Stomach smooth muscle (tissue), 2 donors: ENCODE measurements around the gene PSRC1.
"Not testable (repeated sequence)": the region's sequence is repeated elsewhere in the genome, so short reads cannot be mapped to it uniquely, and the experiment has no call there.

Source experiments
- H3K27ac ChIP-seq: one replicate; pipeline ENCODE4 v1.7.0; 2013; ENCODE audit warnings: mild to moderate bottlenecking, low read length, inconsistent platforms
- H3K27me3 ChIP-seq, 2 donors: one replicate each; pipeline ENCODE4 v1.7.0; 2013; ENCODE audit warnings: low read length in 2 of 2; ENCODE audit not compliant: insufficient read depth in 2 of 2, control insufficient read depth in 1 of 2
- H3K36me3 ChIP-seq, 2 donors: one replicate each; pipeline ENCODE4 v1.7.0; 2013; ENCODE audit warnings: low read length in 2 of 2; ENCODE audit not compliant: control insufficient read depth in 2 of 2, insufficient read depth in 2 of 2
- H3K4me1 ChIP-seq: one replicate; pipeline ENCODE4 v1.7.0; 2013; ENCODE audit warnings: low read length; ENCODE audit not compliant: control insufficient read depth, insufficient read depth
- H3K4me3 ChIP-seq, 2 donors: one replicate each; pipeline ENCODE4 v1.7.0; 2013; ENCODE audit warnings: low read length in 2 of 2
- H3K9ac ChIP-seq, 2 donors: one replicate each; pipeline ENCODE4 v1.7.0; 2013; ENCODE audit warnings: low read length in 2 of 2, mild to moderate bottlenecking in 1 of 2
- H3K9me3 ChIP-seq, 2 donors: one replicate each; pipeline ENCODE4 v1.7.0; 2013; ENCODE audit warnings: low read length in 2 of 2; ENCODE audit not compliant: control insufficient read depth in 2 of 2
- donor health status: healthy.
- donor health status: Pancreatic carcinoma.

The PSRC1 gene

GRCh38 chr1:109309347-109309746, 26.4 kb upstream of the PSRC1 start:
- H3K4me1 ChIP-seq, result peaks cover 24% of the 10 kb centered on the region
- no peaks in the 10 kb centered on the region for H3K27me3 ChIP-seq
- H3K27ac ChIP-seq, result no peak overlapping the region
- H3K9me3 ChIP-seq, result no peaks in the 10 kb centered on the region
- no peak overlapping the region for H3K4me3 ChIP-seq
- H3K36me3 ChIP-seq, result peaks cover 13 to 21% of the 10 kb centered on the region in 2 donors
- no peak overlapping the region for H3K9ac ChIP-seq

GRCh38 chr1:109307274-109308021, 24.5 kb upstream of the PSRC1 start:
- no peak overlapping the region for H3K4me3 ChIP-seq
- H3K9ac ChIP-seq, result no peak overlapping the region
- H3K4me1 ChIP-seq, result peaks cover 26% of the 10 kb centered on the region
- no peaks in the 10 kb centered on the region for H3K9me3 ChIP-seq
- H3K27me3 ChIP-seq, result no peaks in the 10 kb centered on the region
- H3K27ac ChIP-seq, result no peak overlapping the region
- H3K36me3 ChIP-seq, result peaks cover 0 to 5% of the 10 kb centered on the region in 2 donors

GRCh38 chr1:109306832-109307273, 23.9 kb upstream of the PSRC1 start, which contains the start of gene MYBPHL:
Gene MYBPHL, minus strand, starts transcription at chr1:109307011. Its CDS starts 20 bp downstream, at chr1:109306991.
- Histone ChIP-seq H3K4me3 (no peak within 1 kb of the TSS), H3K36me3 (peaks cover 0 to 5% of the 10 kb centered on the region in 2 donors), H3K9ac (no peak within 1 kb of the TSS), H3K4me1 (peaks cover 26% of the 10 kb centered on the region), H3K27me3 (no peaks in the 10 kb centered on the region), H3K9me3 (no peaks in the 10 kb centered on the region), H3K27ac (no peak within 1 kb of the TSS)

GRCh38 chr1:109305991-109306390, 23.0 kb upstream of the PSRC1 start:
- not testable (repeated sequence) for H3K36me3 ChIP-seq, H3K9ac ChIP-seq, H3K27me3 ChIP-seq, H3K4me3 ChIP-seq, H3K27ac ChIP-seq, H3K9me3 ChIP-seq
- H3K4me1 ChIP-seq, result peaks cover 26% of the 10 kb centered on the region

- H3K4me1 ChIP-seq, result peaks cover 33% of the 10 kb centered on the region
- H3K9me3 ChIP-seq, result no peaks in the 10 kb centered on the region
- H3K36me3 ChIP-seq, result no peaks in the 10 kb centered on the region
- H3K4me3 ChIP-seq, result no peak overlapping the region
- no peaks in the 10 kb centered on the region for H3K27me3 ChIP-seq
- no peak overlapping the region for H3K9ac ChIP-seq
- H3K27ac ChIP-seq, result no peak overlapping the region
These were observed 21.4 kb upstream of the PSRC1 start for GRCh38 chr1:109304226-109304920.

- Histone ChIP-seq H3K27me3 (peaks cover 0 to 2% of the 10 kb centered on the region in 2 donors), H3K4me1 (peaks cover 37% of the 10 kb centered on the region), H3K36me3 (no peaks in the 10 kb centered on the region), H3K27ac (no peak overlapping the region), H3K9me3 (no peaks in the 10 kb centered on the region), H3K4me3 (no peak overlapping the region), H3K9ac (no peak overlapping the region)
These were observed 18.9 kb upstream of the PSRC1 start for GRCh38 chr1:109301874-109302273.

- H3K27me3 ChIP-seq, result peaks cover 0 to 2% of the 10 kb centered on the region in 2 donors
- H3K4me3 ChIP-seq, result no peak overlapping the region
- H3K27ac ChIP-seq, result no peak overlapping the region
- peaks cover 30% of the 10 kb centered on the region for H3K4me1 ChIP-seq
- H3K36me3 ChIP-seq, result no peaks in the 10 kb centered on the region
- no peak overlapping the region for H3K9ac ChIP-seq
- no peaks in the 10 kb centered on the region for H3K9me3 ChIP-seq
These were observed 17.8 kb upstream of the PSRC1 start for GRCh38 chr1:109300650-109301151.

GRCh38 chr1:109299558-109300343, 16.8 kb upstream of the PSRC1 start:
- H3K4me3 ChIP-seq, result no peak overlapping the region
- no peak overlapping the region for H3K9ac ChIP-seq
- peaks cover 25% of the 10 kb centered on the region for H3K4me1 ChIP-seq
- no peaks in the 10 kb centered on the region for H3K36me3 ChIP-seq
- H3K27me3 ChIP-seq, result peaks cover 0 to 2% of the 10 kb centered on the region in 2 donors
- H3K9me3 ChIP-seq, result no peaks in the 10 kb centered on the region
- peak overlapping the region; percentile 31 for H3K27ac ChIP-seq

GRCh38 chr1:109298666-109299557, 16.0 kb upstream of the PSRC1 start:
- H3K4me3 ChIP-seq, result peak overlapping the region in 1 of 2 donors; percentile 40
- peaks cover 22% of the 10 kb centered on the region for H3K4me1 ChIP-seq
- no peaks in the 10 kb centered on the region for H3K36me3 ChIP-seq
- H3K27me3 ChIP-seq, result peaks cover 0 to 2% of the 10 kb centered on the region in 2 donors
- H3K27ac ChIP-seq, result peak overlapping the region; percentile 31
- peak overlapping the region in 1 of 2 donors; percentile 21 for H3K9ac ChIP-seq
- H3K9me3 ChIP-seq, result no peaks in the 10 kb centered on the region

GRCh38 chr1:109296782-109297181, 13.8 kb upstream of the PSRC1 start:
- Histone ChIP-seq H3K9me3 (no peaks in the 10 kb centered on the region), H3K4me3 (no peak overlapping the region), H3K27ac (no peak overlapping the region), H3K36me3 (no peaks in the 10 kb centered on the region), H3K9ac (no peak overlapping the region), H3K27me3 (peaks cover 0 to 2% of the 10 kb centered on the region in 2 donors), H3K4me1 (peaks cover 20% of the 10 kb centered on the region)
